ENCODE data around the gene CADM2.

DNA sequence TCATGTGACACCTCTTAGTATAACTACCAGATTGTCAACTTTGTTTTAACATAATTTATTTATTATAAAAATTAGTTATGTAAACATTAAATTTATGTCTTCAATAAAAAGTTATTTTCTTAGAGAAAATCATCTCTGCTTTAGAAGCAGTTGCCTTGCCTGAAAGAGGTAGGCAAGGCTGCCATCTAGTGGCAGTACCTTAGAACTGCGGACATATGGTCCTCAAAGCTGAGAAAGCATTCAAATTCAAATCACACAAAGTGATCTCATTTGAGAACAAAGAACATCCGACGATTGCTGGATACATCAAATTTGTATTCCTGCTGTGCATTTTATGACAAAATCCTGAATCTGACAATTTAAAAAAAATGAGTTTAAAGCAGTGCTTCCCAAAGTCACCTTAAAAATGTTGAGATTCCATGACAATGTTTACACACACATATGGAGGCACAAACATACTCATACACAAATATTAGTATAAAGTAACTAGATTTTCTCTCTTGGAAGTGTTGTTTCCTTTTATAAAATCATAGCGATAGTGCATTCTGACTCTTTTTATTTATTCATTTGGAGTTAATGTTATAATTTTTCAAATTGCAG, 617.4 kb downstream of the CADM2 start:
- TF ChIP-seq, protein P1, sequence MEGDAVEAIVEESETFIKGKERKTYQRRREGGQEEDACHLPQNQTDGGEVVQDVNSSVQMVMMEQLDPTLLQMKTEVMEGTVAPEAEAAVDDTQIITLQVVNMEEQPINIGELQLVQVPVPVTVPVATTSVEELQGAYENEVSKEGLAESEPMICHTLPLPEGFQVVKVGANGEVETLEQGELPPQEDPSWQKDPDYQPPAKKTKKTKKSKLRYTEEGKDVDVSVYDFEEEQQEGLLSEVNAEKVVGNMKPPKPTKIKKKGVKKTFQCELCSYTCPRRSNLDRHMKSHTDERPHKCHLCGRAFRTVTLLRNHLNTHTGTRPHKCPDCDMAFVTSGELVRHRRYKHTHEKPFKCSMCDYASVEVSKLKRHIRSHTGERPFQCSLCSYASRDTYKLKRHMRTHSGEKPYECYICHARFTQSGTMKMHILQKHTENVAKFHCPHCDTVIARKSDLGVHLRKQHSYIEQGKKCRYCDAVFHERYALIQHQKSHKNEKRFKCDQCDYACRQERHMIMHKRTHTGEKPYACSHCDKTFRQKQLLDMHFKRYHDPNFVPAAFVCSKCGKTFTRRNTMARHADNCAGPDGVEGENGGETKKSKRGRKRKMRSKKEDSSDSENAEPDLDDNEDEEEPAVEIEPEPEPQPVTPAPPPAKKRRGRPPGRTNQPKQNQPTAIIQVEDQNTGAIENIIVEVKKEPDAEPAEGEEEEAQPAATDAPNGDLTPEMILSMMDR (IDR thresholded peaks at IDR 0.05; ENCODE audit: insufficient read depth, low read depth, low read length): peak; percentile 95
- no peak for TF ChIP-seq EZH2 (IDR thresholded peaks at IDR 0.05; ENCODE audit: insufficient read depth, low read length)
